PFSK-1 (cell line): ENCODE measurements around the gene MPPED1.

ENCODE experiments used
- FOXP2 ChIP-seq: optimal IDR thresholded peaks from 2 replicates; pipeline ENCODE3; 2011; ENCODE audit warnings: borderline replicate concordance, control low read depth, inconsistent platforms; ENCODE audit not compliant: insufficient read depth; ENCODE audit errors: extremely low read length, extremely low read depth
- POLR2AphosphoS5 ChIP-seq: IDR thresholded peaks from 2 replicates; pipeline ENCODE4 v1.6.1; 2012; ENCODE audit warnings: low read depth, mild to moderate bottlenecking, control low read depth, low read length, moderate library complexity
- SIN3A ChIP-seq: IDR thresholded peaks from 2 replicates; pipeline ENCODE4 v1.6.1; 2012; ENCODE audit warnings: mild to moderate bottlenecking, low read length, moderate library complexity, borderline replicate concordance; ENCODE audit not compliant: insufficient read depth
- TAF1 ChIP-seq: IDR thresholded peaks from 2 replicates; pipeline ENCODE4 v1.6.1; 2012; ENCODE audit warnings: low read length, control low read depth, borderline replicate concordance; ENCODE audit not compliant: insufficient read depth
- TF ChIP-seq, protein P1 (sequence below), 2 experiments: IDR thresholded peaks; 2 replicates each; pipeline versions ENCODE4 v1.6.1 to v1.8.0; 2011 to 2012; ENCODE audit warnings: low read depth in 2 of 2, low read length in 2 of 2, control low read depth in 1 of 2, inconsistent platforms in 1 of 2, mild to moderate bottlenecking in 1 of 2, moderate library complexity in 1 of 2; ENCODE audit not compliant: insufficient read depth in 1 of 2

Gene MPPED1

DNA sequence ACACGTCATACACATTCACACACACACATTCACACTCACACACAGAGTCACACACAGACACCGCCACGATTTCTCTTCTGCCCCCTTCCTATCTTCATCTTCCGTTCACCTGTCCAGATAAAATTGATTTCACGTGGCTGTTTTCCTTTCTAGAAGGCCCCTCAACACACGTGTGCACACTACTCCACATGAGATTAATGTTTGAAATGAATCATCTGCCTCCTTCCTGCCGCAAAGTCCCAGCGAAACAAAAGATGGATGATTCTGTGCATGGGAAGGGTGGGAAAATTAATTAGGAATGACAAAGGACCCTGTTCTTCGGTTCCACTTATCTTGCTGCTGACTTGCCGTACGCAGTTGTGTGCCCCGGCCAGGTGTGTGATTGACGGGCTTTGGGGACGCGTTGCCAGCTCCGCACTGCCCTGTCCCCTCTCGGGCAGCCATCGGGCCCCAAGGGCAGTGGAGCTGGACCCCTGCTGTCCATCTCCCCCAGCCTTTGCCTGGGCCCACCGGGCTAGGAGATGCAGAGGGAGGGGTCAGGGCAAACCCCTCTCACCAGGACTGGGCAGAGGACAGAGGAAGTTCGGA lies 73.8 kb downstream of the MPPED1 start:
- TF ChIP-seq, protein P1, sequence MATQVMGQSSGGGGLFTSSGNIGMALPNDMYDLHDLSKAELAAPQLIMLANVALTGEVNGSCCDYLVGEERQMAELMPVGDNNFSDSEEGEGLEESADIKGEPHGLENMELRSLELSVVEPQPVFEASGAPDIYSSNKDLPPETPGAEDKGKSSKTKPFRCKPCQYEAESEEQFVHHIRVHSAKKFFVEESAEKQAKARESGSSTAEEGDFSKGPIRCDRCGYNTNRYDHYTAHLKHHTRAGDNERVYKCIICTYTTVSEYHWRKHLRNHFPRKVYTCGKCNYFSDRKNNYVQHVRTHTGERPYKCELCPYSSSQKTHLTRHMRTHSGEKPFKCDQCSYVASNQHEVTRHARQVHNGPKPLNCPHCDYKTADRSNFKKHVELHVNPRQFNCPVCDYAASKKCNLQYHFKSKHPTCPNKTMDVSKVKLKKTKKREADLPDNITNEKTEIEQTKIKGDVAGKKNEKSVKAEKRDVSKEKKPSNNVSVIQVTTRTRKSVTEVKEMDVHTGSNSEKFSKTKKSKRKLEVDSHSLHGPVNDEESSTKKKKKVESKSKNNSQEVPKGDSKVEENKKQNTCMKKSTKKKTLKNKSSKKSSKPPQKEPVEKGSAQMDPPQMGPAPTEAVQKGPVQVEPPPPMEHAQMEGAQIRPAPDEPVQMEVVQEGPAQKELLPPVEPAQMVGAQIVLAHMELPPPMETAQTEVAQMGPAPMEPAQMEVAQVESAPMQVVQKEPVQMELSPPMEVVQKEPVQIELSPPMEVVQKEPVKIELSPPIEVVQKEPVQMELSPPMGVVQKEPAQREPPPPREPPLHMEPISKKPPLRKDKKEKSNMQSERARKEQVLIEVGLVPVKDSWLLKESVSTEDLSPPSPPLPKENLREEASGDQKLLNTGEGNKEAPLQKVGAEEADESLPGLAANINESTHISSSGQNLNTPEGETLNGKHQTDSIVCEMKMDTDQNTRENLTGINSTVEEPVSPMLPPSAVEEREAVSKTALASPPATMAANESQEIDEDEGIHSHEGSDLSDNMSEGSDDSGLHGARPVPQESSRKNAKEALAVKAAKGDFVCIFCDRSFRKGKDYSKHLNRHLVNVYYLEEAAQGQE (IDR thresholded peaks at IDR 0.05; ENCODE audit: insufficient read depth in 1 of 2, low read depth in 2 of 2, low read length in 2 of 2): no peak
- TF ChIP-seq TAF1 (no peak), FOXP2 (no peak), POLR2AphosphoS5 (no peak), SIN3A (no peak)

DNA sequence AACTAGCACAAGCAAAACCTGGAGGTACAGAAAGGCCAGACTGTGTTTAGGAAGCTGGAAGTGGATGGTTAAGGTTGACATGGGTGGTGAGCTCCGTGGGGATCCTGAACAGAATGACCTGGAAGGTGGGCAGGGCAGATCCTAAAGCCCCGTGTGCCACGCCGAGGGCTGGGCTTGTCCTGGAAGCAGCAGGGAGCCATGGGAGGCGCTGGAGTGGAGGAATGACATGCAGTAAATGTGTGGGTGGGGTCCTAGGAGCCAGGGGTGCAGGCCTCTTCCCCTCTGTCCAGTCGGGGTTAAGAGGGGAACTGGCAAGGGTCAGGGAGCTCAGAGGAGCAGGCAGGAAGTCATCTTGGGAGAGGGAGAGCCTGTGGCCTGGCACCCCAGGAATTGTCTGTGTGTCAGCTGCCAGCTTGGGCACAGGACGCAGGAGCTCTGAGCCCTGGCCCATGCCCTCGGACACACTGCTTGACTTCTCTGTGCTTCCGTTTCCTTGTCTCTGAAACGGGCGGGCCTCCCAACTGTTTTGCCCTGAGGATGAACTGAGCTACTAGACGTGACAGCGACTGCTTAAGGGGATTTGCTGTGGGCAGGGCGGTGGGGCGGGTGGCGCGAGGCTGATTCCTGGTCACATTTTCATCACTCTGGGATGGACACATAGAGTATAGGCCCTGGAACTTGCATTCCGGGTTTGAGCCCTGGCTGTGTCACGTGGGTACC lies 75.7 kb downstream of the MPPED1 start:
- TF ChIP-seq POLR2AphosphoS5: no peak
- no peak for TF ChIP-seq SIN3A
- no peak for TF ChIP-seq TAF1
- no peak for TF ChIP-seq FOXP2
- TF ChIP-seq, protein P1 (IDR thresholded peaks at IDR 0.05; ENCODE audit: insufficient read depth in 1 of 2, low read depth in 2 of 2, low read length in 2 of 2): no peak

DNA sequence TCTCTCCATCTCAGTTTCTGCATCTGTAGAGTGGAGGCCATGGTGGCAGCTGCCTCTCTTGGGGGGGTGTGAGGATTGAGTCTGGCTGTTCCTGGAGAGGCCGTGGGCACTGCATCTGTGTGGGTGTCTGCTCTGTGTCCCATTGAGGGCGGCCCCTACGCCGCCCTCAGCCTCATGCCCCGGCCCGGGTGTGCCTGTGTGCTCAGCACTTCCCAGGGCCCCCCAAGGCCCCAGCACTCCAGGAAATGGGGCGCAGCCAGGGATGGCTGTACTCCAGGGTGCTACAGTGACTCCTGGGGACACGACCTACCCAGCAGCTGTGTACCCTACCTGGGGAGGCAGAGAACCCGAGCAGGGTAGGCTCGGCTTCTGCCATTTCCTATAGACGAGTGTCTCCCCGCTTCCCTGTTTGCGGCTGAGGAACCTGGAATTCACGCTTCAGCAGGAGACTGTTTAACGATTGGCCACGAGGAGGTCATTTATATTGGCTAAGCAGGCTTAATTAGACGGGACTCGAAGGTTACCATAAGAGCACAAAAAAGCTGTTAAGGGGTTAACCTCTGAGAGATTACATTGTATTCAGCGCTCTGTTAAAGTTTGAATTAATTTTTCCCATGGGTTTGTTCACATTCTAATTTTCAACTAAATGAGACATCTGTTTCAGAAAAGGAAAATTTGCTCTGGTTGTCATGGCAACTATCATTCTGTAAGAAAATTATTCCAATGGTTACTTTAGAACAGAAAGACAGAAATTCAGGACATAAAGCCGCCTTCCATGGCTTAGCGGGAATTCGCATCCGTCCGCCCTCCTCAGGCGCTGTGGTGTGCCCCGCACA lies 76.4 kb downstream of the MPPED1 start:
- no peak for TF ChIP-seq TAF1
- no peak for TF ChIP-seq SIN3A
- no peak for TF ChIP-seq POLR2AphosphoS5
- TF ChIP-seq, protein P1 (IDR thresholded peaks at IDR 0.05; ENCODE audit: insufficient read depth in 1 of 2, low read depth in 2 of 2, low read length in 2 of 2): no peak
- TF ChIP-seq FOXP2: no peak

DNA sequence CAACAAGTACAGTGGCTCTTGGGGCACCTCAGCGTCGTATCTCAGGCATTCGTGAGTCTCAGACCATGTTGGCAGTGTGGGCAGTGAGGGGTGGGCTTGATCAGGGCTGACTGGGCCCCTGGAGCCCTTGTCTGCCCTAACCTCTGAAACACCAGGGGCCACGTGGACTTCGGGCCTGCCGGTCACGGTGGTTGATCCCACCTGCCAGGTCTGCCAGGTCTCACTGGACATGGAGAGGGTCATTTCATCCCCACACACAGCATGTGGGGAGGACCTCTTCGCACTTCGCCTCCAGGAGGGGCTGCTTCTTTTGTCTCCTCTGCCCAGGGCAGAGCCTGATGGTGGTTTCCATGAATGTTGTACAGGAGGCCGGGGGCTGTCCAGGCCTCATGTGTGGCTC lies 77.1 kb downstream of the MPPED1 start:
- TF ChIP-seq SIN3A (no peak), FOXP2 (no peak), POLR2AphosphoS5 (no peak), TAF1 (no peak)
- TF ChIP-seq, protein P1 (IDR thresholded peaks at IDR 0.05; ENCODE audit: insufficient read depth in 1 of 2, low read depth in 2 of 2, low read length in 2 of 2): no peak
